ENCODE data around the gene PRDM10.
"Not testable (repeated sequence)": the region's sequence is repeated elsewhere in the genome, so short reads cannot be mapped to it uniquely, and the experiment has no call there.

The PRDM10 gene

GRCh38 chr11:129972611-129973010 lies 30.0 kb downstream of the PRDM10 start:
- TF ChIP-seq, protein P1, sequence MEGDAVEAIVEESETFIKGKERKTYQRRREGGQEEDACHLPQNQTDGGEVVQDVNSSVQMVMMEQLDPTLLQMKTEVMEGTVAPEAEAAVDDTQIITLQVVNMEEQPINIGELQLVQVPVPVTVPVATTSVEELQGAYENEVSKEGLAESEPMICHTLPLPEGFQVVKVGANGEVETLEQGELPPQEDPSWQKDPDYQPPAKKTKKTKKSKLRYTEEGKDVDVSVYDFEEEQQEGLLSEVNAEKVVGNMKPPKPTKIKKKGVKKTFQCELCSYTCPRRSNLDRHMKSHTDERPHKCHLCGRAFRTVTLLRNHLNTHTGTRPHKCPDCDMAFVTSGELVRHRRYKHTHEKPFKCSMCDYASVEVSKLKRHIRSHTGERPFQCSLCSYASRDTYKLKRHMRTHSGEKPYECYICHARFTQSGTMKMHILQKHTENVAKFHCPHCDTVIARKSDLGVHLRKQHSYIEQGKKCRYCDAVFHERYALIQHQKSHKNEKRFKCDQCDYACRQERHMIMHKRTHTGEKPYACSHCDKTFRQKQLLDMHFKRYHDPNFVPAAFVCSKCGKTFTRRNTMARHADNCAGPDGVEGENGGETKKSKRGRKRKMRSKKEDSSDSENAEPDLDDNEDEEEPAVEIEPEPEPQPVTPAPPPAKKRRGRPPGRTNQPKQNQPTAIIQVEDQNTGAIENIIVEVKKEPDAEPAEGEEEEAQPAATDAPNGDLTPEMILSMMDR (conservative IDR thresholded peaks at IDR 0.05; ENCODE audit: low read depth, low read length) = no peak
- no peak for DNase-seq (ENCODE audit: low read depth)
- H3K4me3 ChIP-seq (ENCODE audit: low read length) = no peak overlapping the region

- not testable (repeated sequence) for DNase-seq (ENCODE audit: low read depth); H3K4me3 ChIP-seq (ENCODE audit: low read length)
Measured at GRCh38 chr11:129971856-129972255, 30.8 kb downstream of the PRDM10 start.

DNA sequence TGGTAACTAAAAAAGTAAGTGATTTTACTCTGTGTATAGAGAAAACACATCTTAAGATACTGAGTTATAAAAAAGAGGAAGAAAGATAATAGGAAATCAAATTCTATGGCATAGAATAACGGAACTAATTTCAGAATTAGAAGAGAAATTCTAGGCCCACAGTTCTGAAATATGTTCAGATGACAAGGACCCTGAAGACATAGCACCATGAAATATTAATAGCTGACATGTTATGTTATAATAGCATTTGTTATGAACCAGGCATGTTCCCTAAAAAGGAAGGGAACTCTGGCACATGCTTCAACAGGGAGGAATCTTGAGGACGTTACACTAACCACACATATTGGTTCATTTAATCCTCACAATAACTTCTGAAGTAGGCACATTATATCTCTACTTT lies 32.7 kb downstream of the PRDM10 start:
- H3K4me3 ChIP-seq (ENCODE audit: low read length) = no peak overlapping the region
- DNase-seq (ENCODE audit: low read depth) = no peak
- TF ChIP-seq, protein P1 (conservative IDR thresholded peaks at IDR 0.05; ENCODE audit: low read depth, low read length) = no peak

GRCh38 chr11:129968591-129969419 lies 33.8 kb downstream of the PRDM10 start:
- DNase-seq (ENCODE audit: low read depth) = no peak
- TF ChIP-seq, protein P1 (conservative IDR thresholded peaks at IDR 0.05; ENCODE audit: low read depth, low read length) = no peak
- H3K4me3 ChIP-seq (ENCODE audit: low read length) = no peak overlapping the region

DNA sequence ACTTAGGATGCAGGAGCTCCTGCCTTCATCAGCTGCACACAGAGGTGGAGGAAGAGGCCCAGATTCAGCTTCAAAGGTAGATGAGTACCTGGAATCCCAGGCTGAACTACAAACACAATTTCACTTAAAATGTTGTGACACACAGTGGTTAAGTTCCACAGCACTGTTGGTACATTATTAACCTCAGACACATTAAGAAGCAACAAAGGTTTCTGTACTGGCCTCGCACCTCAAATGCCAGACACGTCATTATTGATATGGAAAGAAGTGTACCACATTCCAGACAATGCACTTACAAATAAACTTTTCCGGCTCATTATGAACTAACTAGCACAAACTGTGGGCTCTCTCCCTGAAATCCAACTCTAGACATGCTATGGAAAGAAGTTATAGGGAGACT lies 34.6 kb downstream of the PRDM10 start:
- TF ChIP-seq, protein P1 (conservative IDR thresholded peaks at IDR 0.05; ENCODE audit: low read depth, low read length) = no peak
- H3K4me3 ChIP-seq (ENCODE audit: low read length) = no peak overlapping the region

DNA sequence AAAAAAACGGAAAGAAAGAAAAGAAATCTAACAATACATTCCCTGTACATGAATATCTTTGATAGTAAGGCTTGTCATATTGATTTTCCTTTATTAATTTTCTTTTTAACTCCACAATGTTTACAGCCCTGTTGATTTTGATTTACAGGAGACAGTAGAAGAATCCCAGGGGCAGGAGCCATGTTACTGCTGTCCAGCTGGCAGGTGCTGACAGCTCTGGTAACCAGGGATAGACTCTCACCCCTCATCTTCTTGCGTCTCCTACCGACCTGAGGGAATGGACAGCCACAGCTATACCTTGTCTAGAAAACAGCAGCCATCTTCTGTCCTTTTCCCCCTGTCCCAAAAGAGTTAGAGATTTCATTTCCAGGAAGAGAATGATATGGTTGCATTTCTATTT lies 37.4 kb downstream of the PRDM10 start:
- H3K4me3 ChIP-seq (ENCODE audit: low read length) = no peak overlapping the region
- TF ChIP-seq, protein P1 (conservative IDR thresholded peaks at IDR 0.05; ENCODE audit: low read depth, low read length) = no peak
- DNase-seq (ENCODE audit: low read depth) = no peak

More for the DNA sequence above, 34.6 kb downstream of the PRDM10 start:
- DNase-seq (ENCODE audit: low read depth) = no peak

DNA sequence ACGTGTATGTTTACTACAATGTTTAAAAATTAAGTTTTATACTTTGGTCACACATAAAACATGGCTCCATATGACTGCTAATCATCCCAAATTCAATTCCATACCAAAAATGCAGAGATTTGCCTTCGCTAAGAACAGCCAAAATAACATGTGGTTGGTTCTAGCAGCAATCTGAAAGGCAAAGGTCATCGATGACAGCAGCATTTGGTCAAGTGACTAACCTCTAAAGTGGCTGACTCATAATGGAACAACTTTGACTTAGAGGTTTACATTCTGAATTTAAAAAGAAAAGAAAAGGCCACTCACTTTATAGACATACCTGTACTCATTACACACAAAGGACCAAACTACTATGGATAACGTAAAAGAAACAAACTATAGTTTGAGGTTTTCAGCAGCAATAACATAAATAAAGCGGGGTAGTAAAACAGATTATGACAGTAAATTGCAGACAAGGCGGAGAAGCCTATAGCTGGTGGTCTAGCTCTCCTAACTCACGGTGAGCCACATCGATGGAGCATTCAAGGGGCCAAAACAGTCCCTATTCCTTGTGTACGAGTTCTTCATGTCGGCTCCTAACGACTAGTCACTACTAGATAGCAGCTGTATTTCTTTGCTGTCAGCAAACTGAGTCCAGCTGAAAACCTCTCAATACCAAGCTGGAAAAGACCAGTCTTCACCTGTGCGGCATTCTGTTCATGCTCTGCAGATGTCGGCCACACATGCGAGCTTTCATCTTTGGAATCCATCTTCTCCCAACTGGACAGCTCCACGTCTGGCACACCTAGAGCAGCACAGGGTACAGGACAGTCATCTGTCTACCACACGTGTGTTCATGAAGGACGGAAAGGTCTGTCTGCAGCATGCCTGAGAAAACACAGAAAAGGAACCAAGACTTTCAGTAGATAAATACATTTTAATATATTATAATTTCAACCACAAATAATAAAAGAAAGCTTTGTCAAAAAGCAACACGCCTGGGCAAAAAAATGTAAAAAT lies 42.1 kb downstream of the PRDM10 start:
- TF ChIP-seq, protein P1 (conservative IDR thresholded peaks at IDR 0.05; ENCODE audit: low read depth, low read length) = no peak
- H3K4me3 ChIP-seq (ENCODE audit: low read length) = no peak overlapping the region
- peak; percentile 75 for DNase-seq (ENCODE audit: low read depth)

Measured in retinal pigment epithelial cell (primary cell).